A549 treated with CpdA at 1 μM for 4 hours (cell line): ENCODE data around the gene PLBD1. TPM values are rescaled to one million over a fixed set of nuclear protein-coding genes. Genes with fewer than 3 reads are reported as not detected.

Experiments used
- total RNA-seq: library from RNA; stranded (reverse); fragments of 200-300 nt; extraction: Qiagen RNA extraction; gene quantifications from 5 replicates; pipeline ENCODE4 v1.2.3, GENCODE V29; 2022; ENCODE audit warnings: low read depth

PLBD1 gene, protein sequence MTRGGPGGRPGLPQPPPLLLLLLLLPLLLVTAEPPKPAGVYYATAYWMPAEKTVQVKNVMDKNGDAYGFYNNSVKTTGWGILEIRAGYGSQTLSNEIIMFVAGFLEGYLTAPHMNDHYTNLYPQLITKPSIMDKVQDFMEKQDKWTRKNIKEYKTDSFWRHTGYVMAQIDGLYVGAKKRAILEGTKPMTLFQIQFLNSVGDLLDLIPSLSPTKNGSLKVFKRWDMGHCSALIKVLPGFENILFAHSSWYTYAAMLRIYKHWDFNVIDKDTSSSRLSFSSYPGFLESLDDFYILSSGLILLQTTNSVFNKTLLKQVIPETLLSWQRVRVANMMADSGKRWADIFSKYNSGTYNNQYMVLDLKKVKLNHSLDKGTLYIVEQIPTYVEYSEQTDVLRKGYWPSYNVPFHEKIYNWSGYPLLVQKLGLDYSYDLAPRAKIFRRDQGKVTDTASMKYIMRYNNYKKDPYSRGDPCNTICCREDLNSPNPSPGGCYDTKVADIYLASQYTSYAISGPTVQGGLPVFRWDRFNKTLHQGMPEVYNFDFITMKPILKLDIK
- total RNA-seq = 3.6 to 5.6 TPM (median 4.0 TPM) in 5 replicates

GRCh38 chr12:14567351-14568162, at the start of gene PLBD1:
PLBD1 (minus strand) TSS chr12:14567883; CDS start chr12:14567696, 187 bp downstream.

Other genes starting within 250 kb of the PLBD1 start
- 5.3 to 6.5 TPM (median 5.9 TPM) in 5 replicates for gene ATF7IP, start 202.2 kb downstream of the PLBD1 start, total RNA-seq
- 0.01 TPM in 1 of 5 replicates, not detected in the others for gene GUCY2C, start 128.7 kb upstream of the PLBD1 start, total RNA-seq
- gene WBP11, start 235.6 kb upstream of the PLBD1 start, total RNA-seq = 45.6 to 53.4 TPM (median 49.2 TPM) in 5 replicates
- 1.4 to 1.8 TPM (median 1.5 TPM) in 5 replicates for gene C12orf60, start 235.8 kb upstream of the PLBD1 start, total RNA-seq
- gene SMCO3, start 246.3 kb upstream of the PLBD1 start, total RNA-seq = 0.03 TPM in 1 of 5 replicates, not detected in the others